ENCODE data around the gene SIRPD. TPM values are rescaled to one million over a fixed set of nuclear protein-coding genes. Genes with fewer than 3 reads are reported as not detected.
"Not testable (repeated sequence)": the region's sequence is repeated elsewhere in the genome, so short reads cannot be mapped to it uniquely, and the experiment has no call there.

Gene SIRPD
- polyA plus RNA-seq, 3 donors: not detected

DNA sequence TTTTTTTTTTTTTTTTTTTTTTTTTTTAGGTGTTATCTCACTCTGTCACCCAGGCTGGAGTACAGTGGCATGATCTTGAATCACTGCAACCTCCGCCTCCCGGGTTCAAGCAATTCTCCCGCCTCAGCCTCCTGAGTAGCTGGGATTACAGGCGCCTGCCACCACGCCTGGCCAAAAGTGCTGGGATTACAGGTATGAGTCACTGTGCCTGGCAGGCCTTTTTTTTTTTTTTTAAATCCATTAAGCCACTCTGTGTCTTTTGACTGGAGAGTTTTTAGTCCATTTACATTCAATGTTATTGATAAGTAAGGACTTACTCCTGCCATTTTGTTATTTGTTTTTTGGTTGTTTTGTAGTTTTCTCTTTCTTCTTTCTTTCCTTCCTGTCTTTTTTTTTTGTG is 60.1 kb downstream of the SIRPD start:
- DNase-seq (ENCODE audit: low read depth in 3 of 3, low spot score in 2 of 3): not testable (repeated sequence)

GRCh38 chr20:1496930-1497329 is 60.6 kb downstream of the SIRPD start:
- DNase-seq (ENCODE audit: low read depth in 3 of 3, low spot score in 2 of 3): no peak

GRCh38 chr20:1494436-1494835 is 63.1 kb downstream of the SIRPD start:
- no peak for DNase-seq (ENCODE audit: low read depth in 3 of 3, low spot score in 2 of 3)

DNA sequence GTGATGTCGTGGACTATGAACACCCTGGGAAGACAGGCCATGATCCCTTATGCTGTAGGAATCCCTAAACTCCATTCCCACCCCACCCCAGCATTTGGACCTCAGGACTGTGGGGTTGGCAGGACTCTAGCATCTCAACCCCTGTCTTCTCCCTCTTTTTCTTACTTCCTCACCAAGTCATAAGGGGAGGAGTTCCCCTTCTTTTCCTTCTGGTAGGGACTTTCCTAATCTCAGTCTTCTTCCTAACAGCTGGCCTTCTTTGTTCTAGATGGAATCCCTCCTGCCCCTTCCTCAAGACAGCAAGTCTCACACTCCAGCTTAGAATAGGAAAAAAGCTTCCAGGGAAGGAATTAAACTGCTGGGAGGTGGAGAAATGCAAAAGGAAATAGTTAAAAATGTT is 64.0 kb downstream of the SIRPD start:
- DNase-seq (ENCODE audit: low read depth in 3 of 3, low spot score in 2 of 3): no peak

GRCh38 chr20:1491860-1492642 is 65.5 kb downstream of the SIRPD start:
- DNase-seq (ENCODE audit: low read depth in 3 of 3, low spot score in 2 of 3): no peak

DNA sequence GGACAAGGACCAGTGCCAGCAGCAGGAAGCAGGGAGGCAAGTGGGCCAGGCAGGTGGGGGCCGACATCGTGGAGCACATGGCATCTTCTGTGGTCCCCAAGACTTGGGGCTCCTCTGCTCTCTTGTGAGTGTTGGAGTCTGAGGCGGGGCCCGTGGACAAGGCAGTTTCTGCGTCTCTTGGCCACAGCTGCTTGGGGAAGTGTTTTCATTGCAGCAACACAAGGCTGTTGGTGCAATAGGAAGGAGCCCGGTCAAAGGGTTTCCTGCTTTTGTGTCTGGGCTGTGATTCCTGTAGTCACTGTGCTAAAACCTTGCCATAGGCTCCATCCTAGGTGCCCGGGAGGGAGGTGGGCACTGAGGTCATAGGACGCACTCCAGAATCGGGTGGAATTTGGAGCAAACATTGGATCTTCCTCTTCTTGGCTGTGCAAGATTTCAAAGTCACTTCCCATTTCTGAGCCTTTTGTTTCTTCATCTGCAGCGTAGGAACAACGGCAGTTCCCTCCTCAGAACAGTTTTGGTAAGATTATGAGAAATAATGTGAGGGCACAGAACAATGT is 66.1 kb downstream of the SIRPD start, which contains the start of gene SIRPB2:
Gene SIRPB2, minus strand, starts transcription at position 140 of the 560 bp plus-strand sequence. Its CDS starts 61 bp downstream, at position 79.
- no peak for DNase-seq (ENCODE audit: low read depth in 3 of 3, low spot score in 2 of 3)

DNA sequence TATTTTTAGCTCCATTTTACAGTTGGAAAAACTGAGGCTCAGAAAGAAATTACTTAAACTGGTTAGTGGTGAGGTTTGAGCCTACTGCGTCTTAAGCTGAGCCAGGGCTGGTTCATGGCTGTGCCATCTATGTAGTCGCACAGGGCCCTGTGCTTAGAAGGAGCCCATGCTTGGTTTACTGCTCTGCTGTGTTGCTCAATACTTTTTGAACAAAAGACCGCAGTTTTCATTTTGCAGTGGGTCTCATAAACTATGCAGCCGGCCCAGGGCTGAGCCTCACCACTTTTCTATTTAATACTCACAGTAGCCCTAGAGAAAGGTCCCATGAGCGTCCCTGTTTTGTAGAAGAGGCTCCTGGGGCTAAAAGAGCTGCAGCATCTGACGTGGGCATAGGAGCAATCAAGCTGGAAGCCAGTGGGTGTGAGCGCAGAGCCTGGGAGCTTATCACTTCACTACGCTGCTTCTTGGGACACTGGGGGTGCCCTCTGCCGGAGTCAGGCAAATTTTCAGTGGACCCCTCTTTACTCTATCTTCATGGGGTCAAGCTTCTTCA is 66.8 kb downstream of the SIRPD start:
- DNase-seq (ENCODE audit: low read depth in 3 of 3, low spot score in 2 of 3): no peak

DNA sequence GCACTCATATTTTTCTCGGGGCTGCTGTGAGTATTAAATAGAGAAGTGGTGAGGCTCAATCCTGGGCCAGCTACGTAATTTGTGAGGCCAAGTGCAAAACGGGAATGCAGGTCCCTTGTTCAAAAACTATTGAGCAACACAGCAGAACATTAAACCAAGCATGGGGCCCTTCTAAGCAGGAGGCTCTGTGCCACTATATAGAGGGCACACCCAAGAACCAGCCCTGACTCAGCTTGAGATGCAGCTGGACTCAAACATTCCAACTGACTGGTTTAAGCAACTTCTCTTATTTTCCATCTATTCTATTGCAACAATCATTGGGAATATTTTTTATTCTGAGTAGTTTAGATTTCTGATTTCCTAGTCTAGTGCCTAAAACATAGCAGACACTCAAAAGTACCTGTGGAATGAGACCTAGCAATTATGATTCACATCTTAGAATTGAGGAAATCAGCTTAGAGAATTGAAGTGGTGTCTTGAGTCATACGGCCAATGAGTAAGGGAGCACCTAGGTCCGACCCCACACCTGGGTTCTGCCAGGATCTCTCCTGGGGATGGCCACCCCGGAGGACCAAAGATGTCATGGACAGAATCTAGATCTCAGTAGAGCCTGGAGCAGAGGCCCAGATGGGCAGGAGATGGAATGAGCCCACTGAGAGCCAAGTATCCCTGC is 67.6 kb downstream of the SIRPD start:
- DNase-seq (ENCODE audit: low read depth in 3 of 3, low spot score in 2 of 3): no peak

DNA sequence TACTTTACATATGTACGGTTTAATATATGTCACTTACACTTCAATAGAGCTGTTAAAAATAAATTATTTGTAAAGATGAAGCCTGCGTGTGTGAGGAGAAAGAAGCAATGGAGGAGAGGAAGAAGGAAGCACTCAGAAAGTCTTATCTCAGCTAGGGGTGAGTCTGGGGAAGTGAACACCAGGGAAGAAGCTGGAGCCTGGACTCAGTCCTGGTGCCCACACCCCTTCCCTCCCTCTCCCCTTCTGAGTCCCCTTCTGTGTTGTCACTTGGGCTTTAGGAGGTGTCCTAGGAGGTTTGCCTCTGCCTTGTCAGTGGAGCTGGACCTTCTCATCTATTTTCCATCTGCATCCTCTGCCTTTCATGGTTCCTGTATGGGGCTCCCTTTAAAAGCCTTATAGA is 68.2 kb downstream of the SIRPD start:
- DNase-seq (ENCODE audit: low read depth in 3 of 3, low spot score in 2 of 3): no peak

- DNase-seq (ENCODE audit: low read depth in 3 of 3, low spot score in 2 of 3): no peak
These were observed 70.9 kb downstream of the SIRPD start for GRCh38 chr20:1486566-1486965.

- no peak for DNase-seq (ENCODE audit: low read depth in 3 of 3, low spot score in 2 of 3)
These were observed 72.9 kb downstream of the SIRPD start for GRCh38 chr20:1484438-1485116.

Other genes starting within 250 kb of the SIRPD start
- gene SDCBP2, start 228.6 kb downstream of the SIRPD start, polyA plus RNA-seq (ENCODE audit: insufficient read length in 3 of 3): 1 to 10 TPM; 2.2 to 2.4 (median 2.2) TPM
- gene FKBP1A, start 164.7 kb downstream of the SIRPD start, polyA plus RNA-seq (ENCODE audit: insufficient read length in 3 of 3): 100 to 1,000 TPM; 388 to 407 (median 406) TPM
- 100 to 1,000 TPM in 2 of 3 donors, 10 to 100 TPM in 1; 97.5 to 107 (median 100) TPM for gene NSFL1C, start 90.9 kb downstream of the SIRPD start, polyA plus RNA-seq (ENCODE audit: insufficient read length in 3 of 3)
- gene SIRPB2, start 66.3 kb downstream of the SIRPD start, polyA plus RNA-seq (ENCODE audit: insufficient read length in 3 of 3): under 1 TPM; 0.31 to 0.49 (median 0.32) TPM
- gene SIRPB1, start 62.3 kb upstream of the SIRPD start, polyA plus RNA-seq (ENCODE audit: insufficient read length in 3 of 3): 1 to 10 TPM in 2 of 3 donors, under 1 TPM in 1; 0.53 to 2.5 (median 1.5) TPM
- under 1 TPM in 1 of 3 donors, not detected in 2; 0.18 TPM for gene SIRPG, start 100.1 kb upstream of the SIRPD start, polyA plus RNA-seq (ENCODE audit: insufficient read length in 3 of 3)